Central memory CD8-positive, alpha-beta T cell (primary cell): Measurements from ENCODE around the gene ARHGAP15.

Experiments used
- ATAC-seq: fragments of 150-1000 bp; cut with Tn5 transposase; replicated peaks from 2 replicates; pipeline ENCODE4 v1.10.0; 2022; ENCODE audit warnings: mild to moderate bottlenecking, moderate FRiP score, moderate number of reproducible peaks; ENCODE audit not compliant: poor library complexity, severe bottlenecking; ENCODE audit errors: extremely low read depth
- DNase-seq, 2 donors: peaks; one replicate each; pipeline ENCODE4 v3.0.0; 2021; ENCODE audit warnings: low spot score in 2 of 2
- H3K27ac Mint-ChIP-seq: one replicate; pipeline ENCODE4 v1.8.0; 2022; ENCODE audit warnings: low read depth, mild to moderate bottlenecking, moderate library complexity, mixed read lengths
- H3K27me3 Mint-ChIP-seq: one replicate; pipeline ENCODE4 v1.8.0; 2022; ENCODE audit warnings: mixed read lengths
- H3K36me3 Mint-ChIP-seq: one replicate; pipeline ENCODE4 v1.8.0; 2022; ENCODE audit warnings: mild to moderate bottlenecking, moderate library complexity, mixed read lengths; ENCODE audit not compliant: insufficient read depth
- H3K4me1 Mint-ChIP-seq: one replicate; pipeline ENCODE4 v1.8.0; 2022; ENCODE audit warnings: mixed read lengths
- H3K4me3 Mint-ChIP-seq: one replicate; pipeline ENCODE4 v1.8.0; 2022; ENCODE audit warnings: mild to moderate bottlenecking, moderate library complexity, mixed read lengths
- H3K9me3 Mint-ChIP-seq: one replicate; pipeline ENCODE4 v1.8.0; 2022; ENCODE audit warnings: mixed read lengths

The ARHGAP15 gene

DNA sequence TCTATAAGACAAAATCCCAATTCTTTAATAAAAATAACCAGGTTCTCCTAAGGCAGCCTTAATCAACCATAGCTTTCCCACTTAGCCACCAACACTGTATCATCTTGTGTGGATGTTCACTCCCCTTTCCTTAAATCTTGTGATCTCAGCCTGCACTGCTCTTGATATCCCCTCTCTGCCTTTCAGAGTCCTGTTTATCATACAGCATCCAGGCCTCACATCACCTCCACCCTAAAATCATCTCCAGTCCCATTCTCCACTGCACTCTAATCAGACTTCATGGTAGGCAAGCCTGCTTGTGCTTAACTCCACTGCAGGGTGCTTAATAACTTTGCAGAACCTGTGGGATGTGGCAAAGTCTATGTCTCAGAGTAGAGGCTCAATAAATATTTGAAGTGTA, 18.8 kb downstream of the ARHGAP15 start:
- Mint-ChIP-seq H3K4me1 (peaks cover 80% of the 10 kb centered on the region), H3K4me3 (peak overlapping the region; percentile 3), H3K9me3 (no peaks in the 10 kb centered on the region), H3K36me3 (peaks cover 5% of the 10 kb centered on the region), H3K27ac (peak overlapping the region; percentile 7), H3K27me3 (no peaks in the 10 kb centered on the region)
- ATAC-seq, result no peak
- DNase-seq, result no peak

DNA sequence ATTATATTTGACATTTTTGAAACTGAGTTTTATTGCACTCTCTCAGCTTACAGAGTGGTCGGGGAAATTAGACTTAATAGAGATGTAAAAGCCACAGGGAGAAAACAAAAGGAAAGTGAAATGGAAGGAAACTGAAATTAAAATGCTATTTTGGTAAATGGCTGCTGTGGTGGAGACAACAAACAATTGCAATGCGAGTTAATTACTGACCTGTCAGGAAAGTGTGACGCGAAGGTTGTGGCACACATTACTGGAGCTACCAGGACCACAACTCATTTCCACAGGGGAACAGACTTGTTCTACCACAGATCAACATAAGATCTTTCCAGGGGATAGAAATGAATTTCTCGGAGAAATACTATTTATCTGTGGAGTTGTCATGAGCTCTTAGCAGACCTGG, 19.5 kb downstream of the ARHGAP15 start:
- no peaks in the 10 kb centered on the region for H3K27me3 Mint-ChIP-seq
- no peaks in the 10 kb centered on the region for H3K9me3 Mint-ChIP-seq
- peak overlapping the region; percentile 7 for H3K27ac Mint-ChIP-seq
- DNase-seq, result no peak
- ATAC-seq, result no peak
- peak overlapping the region; percentile 40 for H3K4me3 Mint-ChIP-seq
- peaks cover 5% of the 10 kb centered on the region for H3K36me3 Mint-ChIP-seq
- peaks cover 80% of the 10 kb centered on the region for H3K4me1 Mint-ChIP-seq

DNA sequence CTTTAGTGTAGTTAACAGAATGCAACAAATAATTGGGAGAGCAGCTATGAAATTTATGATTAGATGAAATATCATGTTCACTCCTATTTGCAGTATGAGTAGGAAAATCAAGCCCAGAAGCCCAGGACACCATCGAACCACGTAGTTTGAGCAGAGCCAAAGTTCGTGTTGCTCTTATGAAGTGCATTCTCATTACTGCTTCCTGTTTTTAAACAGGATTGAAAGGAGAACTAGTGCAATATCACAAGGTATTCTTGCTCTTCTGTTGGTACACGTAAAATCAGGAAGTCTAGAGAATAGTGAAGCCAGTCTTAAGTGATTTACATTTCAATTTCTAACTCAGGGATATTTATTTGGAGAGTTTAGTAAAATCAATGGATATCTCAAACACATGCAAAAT, 21.1 kb downstream of the ARHGAP15 start:
- H3K27me3 Mint-ChIP-seq, result no peaks in the 10 kb centered on the region
- no peak for DNase-seq
- no peak for ATAC-seq
- H3K36me3 Mint-ChIP-seq, result peaks cover 4% of the 10 kb centered on the region
- no peak overlapping the region for H3K4me3 Mint-ChIP-seq
- H3K9me3 Mint-ChIP-seq, result no peaks in the 10 kb centered on the region
- H3K4me1 Mint-ChIP-seq, result peaks cover 78% of the 10 kb centered on the region
- H3K27ac Mint-ChIP-seq, result peak overlapping the region; percentile 66

DNA sequence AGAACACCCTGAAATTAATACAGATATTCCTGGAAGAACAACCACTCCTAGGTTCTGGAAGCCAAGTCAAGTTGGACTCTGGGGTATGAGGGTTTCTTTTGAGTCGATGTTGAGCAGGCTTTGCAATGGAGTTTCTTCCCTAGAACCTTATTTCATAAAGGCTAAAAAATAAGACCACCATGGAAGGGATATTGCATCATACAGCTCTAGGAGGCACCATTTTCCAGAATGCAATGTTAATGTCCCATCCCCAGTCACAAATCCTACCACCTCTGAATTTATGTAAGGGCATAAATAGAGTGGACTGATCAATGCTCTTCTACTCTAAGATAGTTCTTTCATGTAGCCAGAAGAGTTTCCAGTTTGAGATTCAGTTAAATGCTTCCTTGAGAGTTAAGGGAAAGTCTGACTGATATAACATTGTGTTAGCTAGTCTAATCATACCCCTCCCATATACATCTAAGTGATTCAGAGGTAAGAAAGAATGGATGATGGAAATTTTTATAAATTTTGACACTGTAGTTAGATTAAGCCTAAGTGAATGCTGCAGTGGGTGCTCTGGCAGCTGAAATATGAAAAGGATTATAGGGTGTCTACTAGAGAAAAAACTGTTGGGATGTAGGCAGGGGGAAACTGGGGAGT, 22.0 kb downstream of the ARHGAP15 start:
- ATAC-seq, result no peak
- no peaks in the 10 kb centered on the region for H3K27me3 Mint-ChIP-seq
- peaks cover 76% of the 10 kb centered on the region for H3K4me1 Mint-ChIP-seq
- peak overlapping the region; percentile 66 for H3K27ac Mint-ChIP-seq
- no peak overlapping the region for H3K4me3 Mint-ChIP-seq
- H3K36me3 Mint-ChIP-seq, result peaks cover 5% of the 10 kb centered on the region
- DNase-seq, result no peak
- H3K9me3 Mint-ChIP-seq, result no peaks in the 10 kb centered on the region

DNA sequence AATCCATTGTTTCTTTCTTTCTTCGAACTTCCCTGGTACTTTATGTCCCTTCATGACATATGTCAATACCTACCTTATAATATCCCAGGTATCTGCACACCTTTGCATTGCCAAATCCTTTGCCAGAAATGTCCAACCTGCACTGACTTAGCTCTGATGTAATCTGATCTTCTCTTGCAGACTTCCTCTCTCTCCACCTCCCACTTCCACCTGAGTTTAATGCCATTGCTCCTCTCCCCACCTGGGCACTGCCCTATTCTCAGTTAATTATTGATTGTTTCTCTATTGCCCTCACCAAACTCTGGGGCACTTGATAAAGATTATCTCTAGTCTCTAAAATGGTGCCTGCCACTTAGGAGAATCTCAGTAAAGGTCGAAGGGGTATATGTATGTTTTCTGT, 23.0 kb downstream of the ARHGAP15 start:
- peak overlapping the region; percentile 15 for H3K4me3 Mint-ChIP-seq
- no peaks in the 10 kb centered on the region for H3K27me3 Mint-ChIP-seq
- H3K9me3 Mint-ChIP-seq, result no peaks in the 10 kb centered on the region
- DNase-seq (no peak), ATAC-seq (no peak)
- H3K36me3 Mint-ChIP-seq, result peaks cover 7% of the 10 kb centered on the region
- H3K4me1 Mint-ChIP-seq, result peaks cover 70% of the 10 kb centered on the region
- peak overlapping the region; percentile 66 for H3K27ac Mint-ChIP-seq

DNA sequence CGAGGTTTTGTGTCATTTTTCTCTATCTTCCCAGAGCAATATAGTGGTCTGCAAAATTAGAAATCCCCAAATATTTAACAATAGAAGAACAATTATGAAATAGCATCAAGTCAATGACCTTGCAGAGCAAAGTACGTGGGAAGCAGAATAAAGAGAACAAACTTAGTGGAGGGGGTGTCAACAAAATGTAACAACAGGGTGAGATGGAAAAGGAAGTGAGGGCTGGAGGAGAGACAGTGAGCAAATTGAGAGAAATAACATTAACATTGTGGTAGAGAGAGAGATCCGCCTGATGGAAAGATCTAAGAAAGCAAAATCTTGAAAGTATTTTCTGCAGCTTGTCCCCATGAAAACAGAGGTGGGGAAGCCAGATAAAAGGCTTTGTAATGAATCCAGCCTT, 23.4 kb downstream of the ARHGAP15 start:
- DNase-seq, result no peak
- peaks cover 70% of the 10 kb centered on the region for H3K4me1 Mint-ChIP-seq
- no peaks in the 10 kb centered on the region for H3K27me3 Mint-ChIP-seq
- H3K4me3 Mint-ChIP-seq, result peak overlapping the region; percentile 15
- peaks cover 7% of the 10 kb centered on the region for H3K36me3 Mint-ChIP-seq
- no peak for ATAC-seq
- no peaks in the 10 kb centered on the region for H3K9me3 Mint-ChIP-seq
- H3K27ac Mint-ChIP-seq, result peak overlapping the region; percentile 66

DNA sequence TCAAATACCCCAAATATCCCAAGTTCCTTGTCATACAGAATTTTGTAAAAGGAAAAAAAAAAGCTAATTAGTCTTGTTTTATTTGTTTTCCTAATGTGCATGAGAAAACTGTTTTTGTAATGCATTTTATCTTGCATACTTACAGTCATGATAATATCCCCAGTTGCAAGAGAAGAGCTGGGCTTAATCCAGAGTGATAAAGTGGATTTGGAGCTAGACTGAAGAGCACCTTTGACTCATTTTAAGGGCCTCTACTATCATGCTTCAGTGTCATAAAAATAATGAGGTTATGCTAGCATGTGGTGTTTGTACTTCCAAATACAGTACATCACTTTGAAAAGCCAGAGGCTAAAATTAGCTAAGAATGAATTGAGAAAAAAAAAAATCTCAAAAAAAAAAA, 26.4 kb downstream of the ARHGAP15 start:
- no peak overlapping the region for H3K4me3 Mint-ChIP-seq
- DNase-seq, result no peak
- no peak for ATAC-seq
- H3K36me3 Mint-ChIP-seq, result peaks cover 8% of the 10 kb centered on the region
- no peak overlapping the region for H3K27ac Mint-ChIP-seq
- H3K4me1 Mint-ChIP-seq, result peaks cover 69% of the 10 kb centered on the region
- H3K9me3 Mint-ChIP-seq, result no peaks in the 10 kb centered on the region
- H3K27me3 Mint-ChIP-seq, result no peaks in the 10 kb centered on the region

DNA sequence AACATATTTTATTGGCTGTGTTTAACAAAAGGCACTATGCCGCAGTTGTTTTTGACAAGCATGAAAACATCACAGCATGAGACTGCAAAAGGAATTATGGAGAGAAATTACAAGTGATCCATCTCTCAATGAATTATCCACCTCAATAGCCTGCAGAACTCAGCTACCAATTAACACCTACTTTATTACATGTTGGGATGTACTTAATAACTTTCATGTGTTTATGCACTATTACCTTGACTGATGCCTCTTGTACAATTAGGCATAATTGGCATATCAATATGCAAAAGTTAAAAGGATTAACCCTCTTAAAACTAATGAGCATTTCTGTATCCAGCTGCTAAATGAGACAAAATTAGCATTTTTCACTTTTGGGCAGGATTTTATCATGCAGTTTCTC, 27.8 kb downstream of the ARHGAP15 start:
- DNase-seq (no peak), ATAC-seq (no peak)
- no peaks in the 10 kb centered on the region for H3K27me3 Mint-ChIP-seq
- no peak overlapping the region for H3K4me3 Mint-ChIP-seq
- peaks cover 8% of the 10 kb centered on the region for H3K36me3 Mint-ChIP-seq
- peaks cover 69% of the 10 kb centered on the region for H3K4me1 Mint-ChIP-seq
- no peak overlapping the region for H3K27ac Mint-ChIP-seq
- H3K9me3 Mint-ChIP-seq, result no peaks in the 10 kb centered on the region

DNA sequence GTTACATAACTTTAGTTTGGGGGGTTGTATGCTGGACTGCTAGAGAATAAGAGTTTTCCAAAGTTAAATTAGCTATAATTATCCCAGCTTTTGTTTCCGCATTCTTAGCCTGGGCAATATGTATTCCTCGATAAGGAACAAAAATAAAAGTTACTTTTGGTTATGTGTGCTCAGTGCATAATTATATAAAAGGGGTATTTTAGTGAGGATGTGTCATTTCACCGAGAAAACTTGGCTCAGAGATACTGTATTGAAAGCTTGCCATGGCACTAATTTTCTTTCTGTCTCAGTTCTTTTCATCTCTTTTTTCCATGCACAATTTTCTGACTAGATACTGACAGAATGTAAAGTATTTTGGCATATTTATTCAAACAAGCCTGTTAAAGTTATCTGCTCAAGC, 28.2 kb downstream of the ARHGAP15 start:
- DNase-seq, result no peak
- Mint-ChIP-seq H3K27me3 (no peaks in the 10 kb centered on the region), H3K36me3 (peaks cover 8% of the 10 kb centered on the region), H3K9me3 (no peaks in the 10 kb centered on the region), H3K27ac (no peak overlapping the region), H3K4me1 (peaks cover 68% of the 10 kb centered on the region), H3K4me3 (no peak overlapping the region)
- no peak for ATAC-seq

DNA sequence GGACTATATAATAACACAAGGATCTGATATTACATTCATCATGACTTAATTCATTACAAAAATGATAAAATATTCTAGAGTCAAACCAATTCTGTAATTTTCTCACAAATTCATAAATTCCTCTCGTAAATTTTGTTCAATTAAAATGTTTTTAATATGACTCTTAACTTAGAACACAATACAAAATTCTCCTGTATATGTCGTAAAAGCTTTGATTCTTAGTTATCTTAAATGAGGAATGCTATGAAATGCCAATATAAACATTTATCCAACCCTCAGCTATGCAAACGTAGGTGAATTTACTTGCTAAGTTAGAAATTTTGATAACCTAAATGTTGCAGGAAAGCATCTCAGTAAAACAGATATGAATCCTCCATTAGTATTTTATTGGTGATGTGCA, 28.9 kb downstream of the ARHGAP15 start:
- DNase-seq, result no peak
- no peaks in the 10 kb centered on the region for H3K9me3 Mint-ChIP-seq
- H3K4me3 Mint-ChIP-seq, result no peak overlapping the region
- peak overlapping the region; percentile 24 for H3K27ac Mint-ChIP-seq
- peaks cover 66% of the 10 kb centered on the region for H3K4me1 Mint-ChIP-seq
- peaks cover 12% of the 10 kb centered on the region for H3K36me3 Mint-ChIP-seq
- no peaks in the 10 kb centered on the region for H3K27me3 Mint-ChIP-seq
- ATAC-seq, result no peak

DNA sequence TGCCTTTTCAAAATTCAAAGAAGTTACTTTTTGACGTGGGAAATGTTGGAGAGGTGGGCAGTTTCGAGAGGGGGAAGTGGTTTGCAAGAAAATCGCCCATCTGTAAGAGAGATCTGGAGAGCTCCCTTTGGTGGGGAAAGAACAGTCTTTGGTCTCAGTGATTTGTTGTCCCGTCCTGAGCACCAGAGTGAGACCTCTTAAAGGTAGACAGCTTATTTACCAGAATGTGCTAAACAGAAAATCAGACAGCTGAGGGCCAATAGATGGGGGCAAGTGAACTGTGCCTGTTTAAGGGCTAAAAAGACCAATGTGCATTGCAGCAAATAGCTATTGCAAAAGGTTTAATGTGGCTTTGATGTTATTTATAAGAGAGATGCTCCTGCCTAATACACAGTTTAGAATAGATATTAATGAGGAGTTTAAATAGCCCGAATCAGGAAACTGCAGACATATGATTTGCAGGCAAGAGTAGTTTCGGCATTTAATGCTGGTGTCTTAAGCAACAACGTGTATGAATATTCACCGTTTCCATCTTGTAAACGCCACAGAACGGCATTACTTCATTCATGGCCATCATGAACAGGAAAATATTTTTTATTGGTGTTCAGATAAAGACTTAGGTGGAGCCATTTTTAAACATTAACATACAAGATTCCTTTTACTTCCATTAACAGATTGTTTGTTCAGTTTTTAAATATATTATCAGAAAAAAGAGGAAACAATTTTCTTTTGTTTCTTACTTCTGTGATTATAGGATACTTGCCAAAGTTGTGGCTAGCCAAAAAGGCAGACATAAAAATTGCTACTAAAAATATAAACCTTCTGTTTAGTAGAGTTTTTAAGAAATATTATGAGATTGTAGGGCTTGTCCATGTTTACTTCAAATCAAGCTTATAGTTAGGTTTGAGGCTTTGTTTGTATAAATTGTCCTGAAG, 29.6 kb downstream of the ARHGAP15 start:
- Mint-ChIP-seq H3K36me3 (peaks cover 14% of the 10 kb centered on the region), H3K27me3 (no peaks in the 10 kb centered on the region), H3K27ac (peak overlapping the region; percentile 24), H3K4me3 (no peak overlapping the region), H3K4me1 (peaks cover 69% of the 10 kb centered on the region), H3K9me3 (no peaks in the 10 kb centered on the region)
- DNase-seq (no peak), ATAC-seq (no peak)

DNA sequence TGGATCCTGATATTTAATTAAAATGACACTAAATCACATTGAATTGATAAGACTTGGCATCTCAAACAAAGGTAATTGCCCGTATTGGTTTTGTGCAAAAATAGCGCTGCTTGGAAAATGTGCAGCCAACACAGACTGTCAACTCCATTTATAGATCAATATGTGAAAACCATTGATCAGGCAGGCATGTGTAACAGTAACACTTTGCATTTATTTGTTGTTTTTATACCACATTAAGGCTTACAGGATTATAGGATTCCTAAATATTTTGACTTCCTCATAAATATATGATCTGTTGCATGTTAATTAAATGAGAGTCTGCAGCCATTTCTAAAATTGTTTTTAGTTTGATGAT, 30.2 kb downstream of the ARHGAP15 start:
- ATAC-seq (no peak), DNase-seq (no peak)
- H3K36me3 Mint-ChIP-seq, result peaks cover 15% of the 10 kb centered on the region
- no peaks in the 10 kb centered on the region for H3K27me3 Mint-ChIP-seq
- no peaks in the 10 kb centered on the region for H3K9me3 Mint-ChIP-seq
- H3K27ac Mint-ChIP-seq, result no peak overlapping the region
- no peak overlapping the region for H3K4me3 Mint-ChIP-seq
- peaks cover 69% of the 10 kb centered on the region for H3K4me1 Mint-ChIP-seq
